ENCODE results near the gene SAMD10.

SAMD10 gene

DNA sequence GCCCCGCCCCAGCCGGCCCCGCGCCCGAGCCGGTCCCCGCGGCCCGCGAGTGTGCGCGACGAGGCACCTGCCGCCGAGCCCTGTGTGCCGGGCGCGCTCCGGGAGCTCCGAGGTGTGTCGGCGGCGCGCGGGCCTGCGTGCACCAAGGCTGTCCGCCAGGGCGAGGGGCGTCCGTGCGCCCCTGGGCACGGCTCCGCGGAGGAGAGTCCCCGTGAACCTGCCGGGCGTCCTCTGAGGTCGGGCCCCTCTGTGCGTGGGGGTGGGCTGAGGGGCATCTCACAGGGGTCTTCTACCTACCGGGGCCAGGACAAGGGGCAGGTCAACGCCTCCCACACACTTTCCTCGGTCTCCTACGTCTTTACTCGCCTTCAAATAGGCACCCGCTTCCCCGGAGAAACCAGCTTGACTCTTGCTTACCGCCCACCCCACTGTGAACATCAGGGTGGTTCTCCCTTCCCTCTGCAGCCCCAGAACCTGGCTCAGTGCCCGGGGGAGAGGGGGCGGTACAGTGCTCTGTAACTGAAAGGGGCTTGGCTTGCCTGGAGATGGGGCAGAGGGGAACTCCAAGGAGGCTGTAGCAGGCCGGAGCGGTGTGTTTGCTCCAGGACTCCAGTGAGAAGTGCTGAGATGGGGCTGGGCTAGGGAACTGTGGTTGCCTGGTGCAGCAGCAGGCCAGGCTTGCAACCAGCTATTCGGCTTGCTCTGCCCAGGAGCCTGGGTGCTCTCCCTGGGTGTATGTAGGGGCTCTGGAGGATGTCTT is at the start of gene SAMD10:
Gene SAMD10, minus strand, starts transcription at position 86 of the 760 bp plus-strand sequence. CDS start 175 bp downstream, outside the sequence.
- DNase-seq (ENCODE audit: low read depth) = no peak
- TF ChIP-seq, protein P1, sequence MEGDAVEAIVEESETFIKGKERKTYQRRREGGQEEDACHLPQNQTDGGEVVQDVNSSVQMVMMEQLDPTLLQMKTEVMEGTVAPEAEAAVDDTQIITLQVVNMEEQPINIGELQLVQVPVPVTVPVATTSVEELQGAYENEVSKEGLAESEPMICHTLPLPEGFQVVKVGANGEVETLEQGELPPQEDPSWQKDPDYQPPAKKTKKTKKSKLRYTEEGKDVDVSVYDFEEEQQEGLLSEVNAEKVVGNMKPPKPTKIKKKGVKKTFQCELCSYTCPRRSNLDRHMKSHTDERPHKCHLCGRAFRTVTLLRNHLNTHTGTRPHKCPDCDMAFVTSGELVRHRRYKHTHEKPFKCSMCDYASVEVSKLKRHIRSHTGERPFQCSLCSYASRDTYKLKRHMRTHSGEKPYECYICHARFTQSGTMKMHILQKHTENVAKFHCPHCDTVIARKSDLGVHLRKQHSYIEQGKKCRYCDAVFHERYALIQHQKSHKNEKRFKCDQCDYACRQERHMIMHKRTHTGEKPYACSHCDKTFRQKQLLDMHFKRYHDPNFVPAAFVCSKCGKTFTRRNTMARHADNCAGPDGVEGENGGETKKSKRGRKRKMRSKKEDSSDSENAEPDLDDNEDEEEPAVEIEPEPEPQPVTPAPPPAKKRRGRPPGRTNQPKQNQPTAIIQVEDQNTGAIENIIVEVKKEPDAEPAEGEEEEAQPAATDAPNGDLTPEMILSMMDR (IDR thresholded peaks at IDR 0.05; ENCODE audit: low read depth, low read length, missing control alignments) = peak; percentile 34
- peak within 1 kb of the TSS; percentile 83 for H3K4me3 ChIP-seq (ENCODE audit: low read depth, low read length)

DNA sequence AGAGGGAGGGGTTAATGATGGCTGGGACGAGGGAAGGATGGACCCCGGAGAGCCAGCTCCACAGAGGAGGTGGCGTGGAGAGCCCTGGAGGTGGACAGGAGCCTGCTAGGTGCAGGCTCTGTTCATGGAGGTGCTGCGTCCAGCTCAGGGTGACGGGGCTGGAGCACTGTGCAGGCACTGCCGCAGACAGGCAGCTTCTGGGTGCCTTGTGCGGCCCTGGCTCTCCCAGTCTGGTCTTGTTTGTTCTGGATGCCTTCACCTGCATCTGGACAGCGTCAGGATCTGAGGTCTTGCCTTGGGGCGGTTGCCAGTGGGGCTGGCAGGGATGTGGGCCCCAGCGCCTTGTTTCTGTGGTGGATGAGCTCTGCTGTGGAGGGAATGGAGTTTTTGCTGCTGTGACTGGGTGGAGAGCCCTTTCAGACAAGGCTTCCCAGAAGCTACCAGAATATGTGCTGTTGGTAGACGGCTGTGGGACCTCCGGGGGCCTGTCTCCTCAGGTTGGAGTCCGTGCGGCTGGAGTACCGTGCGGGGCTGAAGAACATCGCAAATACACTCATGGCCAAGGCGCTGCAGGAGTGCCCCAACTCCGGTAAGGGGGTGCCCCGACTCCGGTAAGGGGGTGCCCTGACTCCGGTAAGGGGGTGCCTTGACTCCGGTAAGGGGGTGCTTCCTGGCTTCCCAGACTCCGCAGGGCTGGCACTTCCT is 48.7 kb upstream of the SAMD10 start:
- TF ChIP-seq, protein P1 (IDR thresholded peaks at IDR 0.05; ENCODE audit: low read depth, low read length, missing control alignments) = no peak
- H3K4me3 ChIP-seq (ENCODE audit: low read depth, low read length) = no peak overlapping the region
- DNase-seq (ENCODE audit: low read depth) = no peak

DNA sequence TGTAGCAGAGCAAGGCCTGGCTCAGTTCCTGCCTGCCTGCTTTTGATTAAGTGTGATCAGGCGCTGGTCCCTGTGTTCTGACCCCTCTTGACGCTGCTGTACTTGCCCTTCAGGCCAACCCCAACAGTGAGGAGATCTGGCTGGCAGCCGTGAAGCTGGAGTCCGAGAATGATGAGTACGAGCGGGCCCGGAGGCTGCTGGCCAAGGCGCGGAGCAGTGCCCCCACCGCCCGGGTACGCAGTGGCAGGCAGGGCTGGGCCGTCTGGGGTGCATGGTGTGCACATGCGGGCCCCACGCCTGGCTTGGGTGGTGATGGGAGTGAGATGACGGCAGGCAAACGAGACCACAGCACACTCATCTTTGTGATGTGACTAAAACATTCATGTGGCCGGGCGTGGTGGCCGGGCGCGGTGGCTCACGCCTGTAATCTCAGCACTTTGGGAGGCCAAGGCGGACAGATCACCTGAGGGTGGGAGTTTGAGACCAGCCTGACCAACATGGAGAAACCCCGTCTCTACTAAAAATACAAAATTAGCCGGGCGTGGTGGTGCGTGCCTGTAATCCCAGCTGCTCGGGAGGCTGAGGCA is 46.5 kb upstream of the SAMD10 start:
- TF ChIP-seq, protein P1 (IDR thresholded peaks at IDR 0.05; ENCODE audit: low read depth, low read length, missing control alignments) = no peak
- H3K4me3 ChIP-seq (ENCODE audit: low read depth, low read length) = no peak overlapping the region
- no peak for DNase-seq (ENCODE audit: low read depth)

DNA sequence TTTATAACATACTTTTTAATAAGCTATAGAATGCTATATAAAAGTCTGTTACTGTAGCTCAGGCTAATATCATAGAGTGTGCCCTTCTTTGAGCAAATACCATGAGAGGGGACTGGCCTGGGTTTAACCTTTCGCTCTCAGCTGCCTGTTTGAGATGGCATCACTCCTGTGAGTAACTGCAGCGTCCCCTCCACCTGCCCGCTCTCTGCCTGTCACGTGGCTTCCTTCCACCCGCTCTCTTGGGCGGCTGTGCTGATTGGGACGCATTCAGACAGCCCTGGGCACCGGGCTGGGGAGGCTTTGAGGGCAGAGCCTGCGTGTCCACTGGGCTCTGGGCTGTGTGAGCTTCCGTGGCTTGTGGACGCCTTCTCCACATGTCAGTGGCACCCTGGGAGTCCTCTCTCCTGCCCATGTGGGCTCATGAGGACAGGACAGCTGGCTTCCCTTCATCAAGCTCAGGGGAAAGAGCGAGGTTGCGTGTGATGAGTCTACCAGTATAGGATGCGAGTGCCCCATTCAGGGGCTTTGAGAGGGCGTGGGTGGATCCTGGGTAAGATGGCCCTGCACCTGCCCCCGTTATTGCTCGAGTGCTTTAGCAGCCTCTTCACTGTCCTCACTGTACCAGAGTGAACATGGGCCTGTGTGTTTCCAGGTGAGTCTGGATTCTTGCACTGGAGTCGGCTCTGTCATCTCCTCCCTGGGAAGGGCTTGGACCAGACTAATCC is 45.8 kb upstream of the SAMD10 start:
- H3K4me3 ChIP-seq (ENCODE audit: low read depth, low read length) = no peak overlapping the region
- TF ChIP-seq, protein P1 (IDR thresholded peaks at IDR 0.05; ENCODE audit: low read depth, low read length, missing control alignments) = no peak
- DNase-seq (ENCODE audit: low read depth) = no peak

DNA sequence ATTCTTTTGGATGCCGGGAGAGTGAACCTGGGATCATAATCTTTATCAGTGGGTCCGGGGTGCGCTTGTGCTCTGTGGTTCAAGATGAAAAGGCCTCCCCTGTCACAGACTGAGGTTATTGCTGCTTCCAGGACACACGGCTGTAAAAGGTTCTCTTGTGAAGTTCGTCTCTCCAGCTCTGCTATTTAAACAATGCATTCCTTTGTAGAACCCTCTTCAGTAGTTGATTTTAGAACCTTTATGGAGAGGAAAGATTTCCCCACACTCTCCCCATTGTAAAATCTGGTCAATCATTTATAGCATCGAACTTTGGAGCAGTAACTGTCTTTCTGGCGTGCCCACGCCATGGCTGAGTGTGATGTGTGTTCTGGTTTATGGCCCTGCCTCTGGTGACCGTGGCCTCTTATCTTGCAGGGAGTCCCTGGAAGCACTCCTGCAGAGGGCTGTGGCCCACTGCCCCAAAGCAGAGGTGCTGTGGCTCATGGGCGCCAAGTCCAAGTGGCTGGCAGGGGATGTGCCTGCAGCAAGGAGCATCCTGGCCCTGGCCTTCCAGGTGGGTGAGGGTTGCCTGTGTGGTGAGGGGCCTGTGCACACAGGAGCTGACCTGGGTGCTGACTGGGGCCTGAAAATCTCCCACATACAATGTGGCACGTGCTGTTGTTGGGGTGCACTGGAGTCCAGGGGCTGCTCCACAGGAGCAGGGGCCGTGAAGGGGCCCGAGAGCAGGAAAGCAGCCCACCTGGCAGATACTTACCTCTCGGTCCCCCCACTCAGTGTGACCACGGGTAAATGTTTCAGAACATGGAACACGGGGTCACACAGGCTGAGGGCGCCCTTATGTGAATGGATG is 44.9 kb upstream of the SAMD10 start:
- H3K4me3 ChIP-seq (ENCODE audit: low read depth, low read length) = no peak overlapping the region
- no peak for DNase-seq (ENCODE audit: low read depth)
- TF ChIP-seq, protein P1 (IDR thresholded peaks at IDR 0.05; ENCODE audit: low read depth, low read length, missing control alignments) = no peak

Data from GM12864 (cell line).